Measurements from ENCODE around the gene CYFIP2. TPM values are rescaled to one million over a fixed set of nuclear protein-coding genes. Genes with fewer than 3 reads are reported as not detected.

CYFIP2 gene
- total RNA-seq, 1 experiment from 2014 or later, result 45.1 TPM

DNA sequence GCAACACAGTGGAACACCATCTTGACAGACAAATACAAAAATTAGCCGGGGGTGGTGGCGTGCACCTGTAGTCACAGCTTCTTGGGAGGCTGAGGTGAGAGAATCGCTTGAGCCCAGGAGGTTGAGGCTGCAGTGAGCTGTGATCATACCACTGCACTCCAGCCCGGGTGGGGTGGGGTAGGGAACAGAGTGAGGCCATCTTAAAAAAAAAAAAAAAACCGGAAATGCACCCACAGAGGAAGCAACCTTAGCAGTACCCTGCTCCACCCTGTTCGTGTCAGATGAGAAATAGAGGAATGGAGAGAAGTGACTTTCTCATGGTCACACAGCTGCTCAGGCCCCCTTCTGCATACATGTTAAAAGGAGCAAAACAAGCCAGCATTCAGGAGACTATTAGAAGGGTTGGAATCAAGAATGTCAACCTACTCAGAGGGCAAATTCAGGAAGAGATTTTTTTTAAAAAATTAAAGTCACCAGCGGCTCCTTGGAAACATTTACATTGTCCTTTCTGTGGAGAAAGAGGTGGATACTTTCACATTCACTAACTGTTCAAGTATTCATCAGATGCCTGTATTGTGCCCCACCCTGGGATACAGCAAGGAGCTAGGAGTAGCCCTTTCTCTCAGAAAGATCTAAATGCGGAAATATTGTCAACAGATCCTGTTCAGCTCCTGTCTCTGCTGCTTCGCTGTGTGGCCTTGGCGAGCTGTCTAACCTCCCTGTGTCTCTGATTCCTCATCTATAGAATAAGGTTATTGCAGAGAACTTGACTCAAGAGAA lies 41.0 kb downstream of the CYFIP2 start:
- Histone ChIP-seq H3K27ac (ENCODE audit: low read depth, low read length) (no peak overlapping the region), H3K9me2 (ENCODE audit: insufficient read depth) (no peaks in the 10 kb centered on the region), H3K4me1 (ENCODE audit: control insufficient read depth in 1 of 2, insufficient read depth in 2 of 2, low read length in 2 of 2) (peaks cover 0 to 7% of the 10 kb centered on the region in 2 experiments; a peak in 1 of 4 replicates), H3K4me2 (ENCODE audit: low read length) (no peak overlapping the region), H2AFZ (ENCODE audit: low read depth, low read length, poor library complexity, severe bottlenecking) (no peak overlapping the region), H3K9ac (ENCODE audit: low read length) (no peak overlapping the region), H3K4me3 (replicated peaks in 1 of 2; ENCODE audit: low read depth in 1 of 2, low read length in 2 of 2) (no peak overlapping the region), H3K9me3 (ENCODE audit: control insufficient read depth in 1 of 2, insufficient read depth in 1 of 2, low read depth in 1 of 2, low read length in 2 of 2) (no peaks in the 10 kb centered on the region), H3K27me3 (ENCODE audit: insufficient read depth, low read length) (no peaks in the 10 kb centered on the region), H3K36me3 (ENCODE audit: control insufficient read depth in 1 of 2, insufficient read depth in 2 of 2, low read length in 2 of 2) (no peaks in the 10 kb centered on the region), H3K79me2 (ENCODE audit: insufficient read depth, low read length) (no peaks in the 10 kb centered on the region), H4K20me1 (ENCODE audit: insufficient read depth) (no peaks in the 10 kb centered on the region)
- no peak for TF ChIP-seq CBX3 (IDR thresholded peaks at IDR 0.05; ENCODE audit: low read depth)
- TF ChIP-seq EZH2phosphoT487 (IDR thresholded peaks at IDR 0.05; ENCODE audit: borderline replicate concordance), result no peak
- intact Hi-C loops (cut with micrococcal nuclease), result no loop called here
- RAD21 ChIA-PET (ENCODE audit: low non-redundant PET in 1 of 2, low total read pairs in 2 of 2, uncharacterized antibody in 2 of 2, unreplicated experiment in 2 of 2), result interaction anchor here in 1 of 2 experiments (0.6 kb wide), 1 partner anchor 56 kb away, joined by 4 read pairs; no protein-coding TSS in a partner anchor
- POLR2A ChIA-PET, result no interaction called here
- BruUV-seq (replicated peaks), result no TSS peak
- no peak for ATAC-seq
- CTCF ChIA-PET, result interaction anchor here (1.3 to 1.9 kb wide), 2 partner anchors 53 to 158 kb away, joined by 3 to 6 read pairs; no protein-coding TSS in a partner anchor
- DNase-seq (ENCODE audit: low read depth, low spot score), result no peak

DNA sequence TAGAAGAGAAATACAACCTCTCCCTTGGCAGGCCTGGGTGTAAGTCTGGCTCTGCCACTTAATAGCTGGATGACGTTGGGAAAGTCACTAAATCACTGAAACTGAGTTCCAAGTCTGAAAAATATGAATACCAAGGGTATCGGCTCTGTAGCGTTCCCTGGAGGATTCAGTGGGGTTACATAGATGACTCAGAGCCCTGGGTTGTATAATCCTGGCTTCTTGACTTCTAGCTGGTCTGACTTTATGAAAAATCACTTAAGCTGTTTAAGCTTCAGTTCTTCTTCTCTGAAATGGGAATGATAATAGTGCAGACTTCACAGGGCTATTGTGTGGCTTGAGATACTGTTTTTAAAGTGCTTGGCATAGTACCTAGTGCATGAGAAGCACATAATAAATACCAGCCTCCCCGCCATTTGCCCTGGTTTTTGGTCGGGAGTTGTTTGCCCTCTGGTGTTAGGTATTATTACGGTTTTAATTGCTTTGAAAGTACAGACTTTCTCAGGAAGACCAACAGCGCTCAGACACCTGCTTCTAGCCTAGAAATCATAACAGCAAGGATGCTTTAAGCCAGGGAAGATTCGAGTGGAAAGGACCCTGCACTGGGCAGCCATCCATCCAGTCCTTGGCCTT lies 43.0 kb downstream of the CYFIP2 start:
- no peak overlapping the region for H3K9ac ChIP-seq (ENCODE audit: low read length)
- no peak overlapping the region for H3K4me3 ChIP-seq (replicated peaks in 1 of 2; ENCODE audit: low read depth in 1 of 2, low read length in 2 of 2)
- H3K9me2 ChIP-seq (ENCODE audit: insufficient read depth), result no peaks in the 10 kb centered on the region
- H2AFZ ChIP-seq (ENCODE audit: low read depth, low read length, poor library complexity, severe bottlenecking), result no peak overlapping the region
- no peak for ATAC-seq
- RAD21 ChIA-PET (ENCODE audit: low non-redundant PET in 1 of 2, low total read pairs in 2 of 2, uncharacterized antibody in 2 of 2, unreplicated experiment in 2 of 2), result no interaction called here
- H3K27me3 ChIP-seq (ENCODE audit: insufficient read depth, low read length), result no peaks in the 10 kb centered on the region
- TF ChIP-seq RAD21 (IDR thresholded peaks at IDR 0.05; ENCODE audit: low read depth) (peak; percentile 26; the same call in 1 of the 2 replicates), YY1 (IDR thresholded peaks at IDR 0.05; ENCODE audit: extremely low read depth, insufficient replicate concordance, low read depth, low read length) (no peak), CBX3 (IDR thresholded peaks at IDR 0.05; ENCODE audit: low read depth) (no peak), SIN3A (IDR thresholded peaks at IDR 0.05; ENCODE audit: low read depth) (no peak), EZH2 (IDR thresholded peaks at IDR 0.05) (no peak), ELF1 (IDR thresholded peaks at IDR 0.05; ENCODE audit: borderline replicate concordance, low read depth) (no peak), SP1 (IDR thresholded peaks at IDR 0.05; ENCODE audit: low read depth) (no peak), EZH2phosphoT487 (IDR thresholded peaks at IDR 0.05; ENCODE audit: borderline replicate concordance) (no peak), EGR1 (IDR thresholded peaks at IDR 0.05; ENCODE audit: low read depth) (no peak), ZNF274 (IDR thresholded peaks at IDR 0.05; ENCODE audit: low read depth, low read length) (no peak)
- TF ChIP-seq, protein P1, sequence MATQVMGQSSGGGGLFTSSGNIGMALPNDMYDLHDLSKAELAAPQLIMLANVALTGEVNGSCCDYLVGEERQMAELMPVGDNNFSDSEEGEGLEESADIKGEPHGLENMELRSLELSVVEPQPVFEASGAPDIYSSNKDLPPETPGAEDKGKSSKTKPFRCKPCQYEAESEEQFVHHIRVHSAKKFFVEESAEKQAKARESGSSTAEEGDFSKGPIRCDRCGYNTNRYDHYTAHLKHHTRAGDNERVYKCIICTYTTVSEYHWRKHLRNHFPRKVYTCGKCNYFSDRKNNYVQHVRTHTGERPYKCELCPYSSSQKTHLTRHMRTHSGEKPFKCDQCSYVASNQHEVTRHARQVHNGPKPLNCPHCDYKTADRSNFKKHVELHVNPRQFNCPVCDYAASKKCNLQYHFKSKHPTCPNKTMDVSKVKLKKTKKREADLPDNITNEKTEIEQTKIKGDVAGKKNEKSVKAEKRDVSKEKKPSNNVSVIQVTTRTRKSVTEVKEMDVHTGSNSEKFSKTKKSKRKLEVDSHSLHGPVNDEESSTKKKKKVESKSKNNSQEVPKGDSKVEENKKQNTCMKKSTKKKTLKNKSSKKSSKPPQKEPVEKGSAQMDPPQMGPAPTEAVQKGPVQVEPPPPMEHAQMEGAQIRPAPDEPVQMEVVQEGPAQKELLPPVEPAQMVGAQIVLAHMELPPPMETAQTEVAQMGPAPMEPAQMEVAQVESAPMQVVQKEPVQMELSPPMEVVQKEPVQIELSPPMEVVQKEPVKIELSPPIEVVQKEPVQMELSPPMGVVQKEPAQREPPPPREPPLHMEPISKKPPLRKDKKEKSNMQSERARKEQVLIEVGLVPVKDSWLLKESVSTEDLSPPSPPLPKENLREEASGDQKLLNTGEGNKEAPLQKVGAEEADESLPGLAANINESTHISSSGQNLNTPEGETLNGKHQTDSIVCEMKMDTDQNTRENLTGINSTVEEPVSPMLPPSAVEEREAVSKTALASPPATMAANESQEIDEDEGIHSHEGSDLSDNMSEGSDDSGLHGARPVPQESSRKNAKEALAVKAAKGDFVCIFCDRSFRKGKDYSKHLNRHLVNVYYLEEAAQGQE (IDR thresholded peaks at IDR 0.05; ENCODE audit: low read depth), result no peak
- TF ChIP-seq, protein P2, sequence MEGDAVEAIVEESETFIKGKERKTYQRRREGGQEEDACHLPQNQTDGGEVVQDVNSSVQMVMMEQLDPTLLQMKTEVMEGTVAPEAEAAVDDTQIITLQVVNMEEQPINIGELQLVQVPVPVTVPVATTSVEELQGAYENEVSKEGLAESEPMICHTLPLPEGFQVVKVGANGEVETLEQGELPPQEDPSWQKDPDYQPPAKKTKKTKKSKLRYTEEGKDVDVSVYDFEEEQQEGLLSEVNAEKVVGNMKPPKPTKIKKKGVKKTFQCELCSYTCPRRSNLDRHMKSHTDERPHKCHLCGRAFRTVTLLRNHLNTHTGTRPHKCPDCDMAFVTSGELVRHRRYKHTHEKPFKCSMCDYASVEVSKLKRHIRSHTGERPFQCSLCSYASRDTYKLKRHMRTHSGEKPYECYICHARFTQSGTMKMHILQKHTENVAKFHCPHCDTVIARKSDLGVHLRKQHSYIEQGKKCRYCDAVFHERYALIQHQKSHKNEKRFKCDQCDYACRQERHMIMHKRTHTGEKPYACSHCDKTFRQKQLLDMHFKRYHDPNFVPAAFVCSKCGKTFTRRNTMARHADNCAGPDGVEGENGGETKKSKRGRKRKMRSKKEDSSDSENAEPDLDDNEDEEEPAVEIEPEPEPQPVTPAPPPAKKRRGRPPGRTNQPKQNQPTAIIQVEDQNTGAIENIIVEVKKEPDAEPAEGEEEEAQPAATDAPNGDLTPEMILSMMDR (IDR thresholded peaks at IDR 0.05 in 2 of 3, conservative IDR thresholded peaks at IDR 0.05 in 1 of 3; ENCODE audit: borderline replicate concordance in 1 of 3, insufficient read depth in 1 of 3, low read depth in 2 of 3, low read length in 2 of 3), result peak; percentile 8 to 25 (median 21); a peak in 2 of 6 replicates
- CTCF ChIA-PET, result interaction anchor here (1.3 kb wide), 1 partner anchor 160 kb away, joined by 4 read pairs; no protein-coding TSS in a partner anchor
- no TSS peak for BruUV-seq (replicated peaks)
- no peaks in the 10 kb centered on the region for H4K20me1 ChIP-seq (ENCODE audit: insufficient read depth)
- no peaks in the 10 kb centered on the region for H3K9me3 ChIP-seq (ENCODE audit: control insufficient read depth in 1 of 2, insufficient read depth in 1 of 2, low read depth in 1 of 2, low read length in 2 of 2)
- no peak overlapping the region for H3K4me2 ChIP-seq (ENCODE audit: low read length)
- DNase-seq (ENCODE audit: low read depth, low spot score), result no peak
- no peak overlapping the region for H3K27ac ChIP-seq (ENCODE audit: low read depth, low read length)
- intact Hi-C loops (cut with micrococcal nuclease), result no loop called here
- no peaks in the 10 kb centered on the region for H3K79me2 ChIP-seq (ENCODE audit: insufficient read depth, low read length)
- no peaks in the 10 kb centered on the region for H3K36me3 ChIP-seq (ENCODE audit: control insufficient read depth in 1 of 2, insufficient read depth in 2 of 2, low read length in 2 of 2)
- POLR2A ChIA-PET, result no interaction called here
- peaks cover 0 to 7% of the 10 kb centered on the region in 2 experiments; a peak in 1 of 4 replicates for H3K4me1 ChIP-seq (ENCODE audit: control insufficient read depth in 1 of 2, insufficient read depth in 2 of 2, low read length in 2 of 2)

Measured in HCT116 (cell line).